GM12878 (cell line): ENCODE measurements around the gene DNASE2. TPM values are rescaled to one million over a fixed set of nuclear protein-coding genes. Genes with fewer than 3 reads are reported as not detected.
A peak's percentile ranks its signal among the peaks of the same experiment; 100 is the strongest.

Experiments used
- CHD2 ChIP-seq: IDR thresholded peaks from 2 replicates; pipeline ENCODE4 v1.6.1; 2011; ENCODE audit warnings: low read depth, low read length, improper control_type of control experiment, borderline replicate concordance
- CREB1 ChIP-seq: IDR thresholded peaks from 2 replicates; pipeline ENCODE4 v1.6.1; 2012; ENCODE audit warnings: low read depth, mild to moderate bottlenecking, inconsistent platforms
- CTCF ChIP-seq, 3 experiments: IDR thresholded peaks in 2 of 3; conservative IDR thresholded peaks in 1 of 3; 2 replicates each; pipeline ENCODE4 v1.5.1; 2011; ENCODE audit warnings: low read depth in 3 of 3, low read length in 3 of 3, mild to moderate bottlenecking in 3 of 3, control low read depth in 2 of 3, moderate library complexity in 2 of 3, inconsistent platforms in 1 of 3, mixed read lengths in 1 of 3; ENCODE audit not compliant: control insufficient read depth in 2 of 3, insufficient read depth in 1 of 3; ENCODE audit errors: extremely low read depth in 1 of 3
- DPF2 ChIP-seq: fragments of 450-650 bp; IDR thresholded peaks from 2 replicates; pipeline ENCODE4 v1.6.1; 2017; ENCODE audit warnings: mild to moderate bottlenecking
- E2F4 ChIP-seq: IDR thresholded peaks from 2 replicates; pipeline ENCODE4 v1.6.1; 2012; ENCODE audit warnings: low read depth, low read length, improper control_type of control experiment
- EED ChIP-seq: sonication (generic); IDR thresholded peaks from 2 replicates; pipeline ENCODE4 v1.6.1; 2016; ENCODE audit warnings: antibody characterized with exemption, low read depth
- ETV6 ChIP-seq, 2 experiments: fragments of 450-650 bp in 1 of 2; IDR thresholded peaks in 1 of 2; conservative IDR thresholded peaks in 1 of 2; 2 replicates each; pipeline ENCODE4 v1.6.1; 2014; ENCODE audit warnings: antibody characterized with exemption in 1 of 2, borderline replicate concordance in 1 of 2, low read depth in 1 of 2, mild to moderate bottlenecking in 1 of 2, moderate library complexity in 1 of 2
- HDAC2 ChIP-seq: fragments of 200-600 bp; sonication (generic); IDR thresholded peaks from 2 replicates; pipeline ENCODE4 v1.6.1; 2017
- MTA3 ChIP-seq: IDR thresholded peaks from 2 replicates; pipeline ENCODE4 v1.6.1; 2012; ENCODE audit warnings: low read length, inconsistent platforms, borderline replicate concordance
- MXI1 ChIP-seq: fragments of 150-350 bp; IDR thresholded peaks from 2 replicates; pipeline ENCODE4 v1.6.1; 2011; ENCODE audit warnings: low read depth, mild to moderate bottlenecking, inconsistent platforms, low read length, improper control_type of control experiment
- MYB ChIP-seq: fragments of 150-350 bp; IDR thresholded peaks from 2 replicates; pipeline ENCODE4 v1.6.1; 2014; ENCODE audit warnings: mild to moderate bottlenecking, low read depth, low read length, borderline replicate concordance
- NBN ChIP-seq: fragments of 450-650 bp; IDR thresholded peaks from 2 replicates; pipeline ENCODE4 v1.6.1; 2016
- NFIC ChIP-seq: IDR thresholded peaks from 2 replicates; pipeline ENCODE4 v1.6.1; 2012; ENCODE audit warnings: low read depth, mild to moderate bottlenecking, inconsistent platforms, low read length, moderate library complexity
- PAX5 ChIP-seq: IDR thresholded peaks from 2 replicates; pipeline ENCODE4 v1.6.1; 2011; ENCODE audit warnings: low read depth, low read length, borderline replicate concordance
- PBX3 ChIP-seq: IDR thresholded peaks from 2 replicates; pipeline ENCODE4 v1.6.1; 2011; ENCODE audit warnings: mild to moderate bottlenecking, low read depth, low read length, moderate library complexity; ENCODE audit not compliant: insufficient replicate concordance
- POLR2AphosphoS5 ChIP-seq: IDR thresholded peaks from 2 replicates; pipeline ENCODE4 v1.6.1; 2011; ENCODE audit warnings: mild to moderate bottlenecking, low read length, inconsistent platforms
- RELA ChIP-seq: fragments of 450-650 bp; IDR thresholded peaks from 2 replicates; pipeline ENCODE4 v1.8.0; 2014; ENCODE audit warnings: borderline replicate concordance; ENCODE audit not compliant: partially characterized antibody
- SIX5 ChIP-seq: IDR thresholded peaks from 2 replicates; pipeline ENCODE4 v1.6.1; 2011; ENCODE audit warnings: mild to moderate bottlenecking, low read depth, low read length, moderate library complexity; ENCODE audit not compliant: severe bottlenecking
- SMC3 ChIP-seq: IDR thresholded peaks from 2 replicates; pipeline ENCODE4 v1.6.1; 2011; ENCODE audit warnings: low read length, improper control_type of control experiment, borderline replicate concordance
- TCF12 ChIP-seq: IDR thresholded peaks from 2 replicates; pipeline ENCODE4 v1.6.1; 2011; ENCODE audit warnings: low read depth, mild to moderate bottlenecking, low read length
- YY1 ChIP-seq: IDR thresholded peaks from 2 replicates; pipeline ENCODE4 v1.6.1; 2011; ENCODE audit warnings: low read depth, mild to moderate bottlenecking, low read length
- ZNF687 ChIP-seq: fragments of 450-650 bp; IDR thresholded peaks from 2 replicates; pipeline ENCODE4 v1.6.1; 2017; ENCODE audit warnings: mild to moderate bottlenecking, moderate library complexity
- polyA plus RNA-seq, 11 experiments: library from polyadenylated mRNA; depleted of rRNA in 4 of 11; unstranded in 6 of 11; stranded (reverse) in 5 of 11; fragments of >200 nt; fragmentation: Nextera tagmentation in 4 of 11; fragmentation: Illumina TruSeq in 1 of 11; extraction: Ambion mirVana in 4 of 11; extraction: Trizol in 1 of 11; gene quantifications; 1 replicate in 1 of 11; 2 replicates in 10 of 11; pipeline versions ENCODE4 v1.2.1 to v1.2.3, GENCODE V29; 2011 to 2016; ENCODE audit warnings: inconsistent platforms in 2 of 11, missing spikeins in 2 of 11, low read depth in 1 of 11
- total RNA-seq, 4 experiments: library from RNA; depleted of rRNA in 3 of 4; stranded (reverse); fragments of >200 nt in 3 of 4; fragmentation: Illumina TruSeq in 1 of 4; extraction: Trizol in 1 of 4; gene quantifications; 2 replicates each; pipeline versions ENCODE4 v1.2.1 to v1.2.3, GENCODE V29; 2013 to 2021

Gene DNASE2
- total and polyA plus RNA-seq, 10 of the 15 experiments (the other 5 are each of a cell fraction or from before 2014, with no cell fraction given) = 4.9 to 32.1 (median 22.0) TPM

- TF ChIP-seq PBX3 = peak; percentile 2
- peak; percentile 49; the same call in 1 of the 2 replicates for TF ChIP-seq TCF12
- TF ChIP-seq MXI1 = 0 out of 2 replicates have a peak, but pooled peaks have one; percentile 29
- peak; percentile 40; the same call in 1 of the 2 replicates for TF ChIP-seq ZNF687
- peak; percentile 79 for TF ChIP-seq PAX5
- no peak for TF ChIP-seq SMC3
- peak; percentile 43 for TF ChIP-seq EED
- peak; percentile 86 for TF ChIP-seq NBN
- peak; percentile 38; the same call in 1 of the 2 replicates for TF ChIP-seq CREB1
- peak; percentile 64 for TF ChIP-seq RELA
- peak; percentile 91 for TF ChIP-seq DPF2
- TF ChIP-seq ETV6 (conservative IDR thresholded peaks at IDR 0.05 in 1 of 2, IDR thresholded peaks at IDR 0.05 in 1 of 2; ENCODE audit: borderline replicate concordance in 1 of 2, low read depth in 1 of 2) = 0 out of 4 replicates have a peak, but pooled peaks of 1 of the 2 experiments have one; percentile 35
- peak; percentile 67; the same call in 1 of the 2 replicates for TF ChIP-seq MTA3
- peak; percentile 51; the same call in 1 of the 2 replicates for TF ChIP-seq CHD2
- no peak for TF ChIP-seq YY1
- peak; percentile 36; the same call in 1 of the 2 replicates for TF ChIP-seq POLR2AphosphoS5
- no peak for TF ChIP-seq HDAC2
- TF ChIP-seq SIX5 = no peak
- peak; percentile 89; the same call in 1 of the 2 replicates for TF ChIP-seq MYB
- peak in 2 of 3 experiments; percentile 1 to 18; a peak in 1 of 6 replicates for TF ChIP-seq CTCF (IDR thresholded peaks at IDR 0.05 in 2 of 3, conservative IDR thresholded peaks at IDR 0.05 in 1 of 3; ENCODE audit: control insufficient read depth in 2 of 3, extremely low read depth in 1 of 3, insufficient read depth in 1 of 3, low read depth in 3 of 3, low read length in 3 of 3)
- TF ChIP-seq NFIC = peak; percentile 45; the same call in 1 of the 2 replicates
- no peak for TF ChIP-seq E2F4
Measured at GRCh38 chr19:12899891-12900518, 18.8 kb upstream of the DNASE2 start (continued).
